HCEC 1CT (cell line): ENCODE data around the gene OR5K4.
A peak's percentile ranks its signal among the peaks of the same experiment; 100 is the strongest.

Experiments
- DNase-seq: peaks from one replicate; pipeline ENCODE4 v3.0.0-alpha.2; 2017

OR5K4 gene, protein sequence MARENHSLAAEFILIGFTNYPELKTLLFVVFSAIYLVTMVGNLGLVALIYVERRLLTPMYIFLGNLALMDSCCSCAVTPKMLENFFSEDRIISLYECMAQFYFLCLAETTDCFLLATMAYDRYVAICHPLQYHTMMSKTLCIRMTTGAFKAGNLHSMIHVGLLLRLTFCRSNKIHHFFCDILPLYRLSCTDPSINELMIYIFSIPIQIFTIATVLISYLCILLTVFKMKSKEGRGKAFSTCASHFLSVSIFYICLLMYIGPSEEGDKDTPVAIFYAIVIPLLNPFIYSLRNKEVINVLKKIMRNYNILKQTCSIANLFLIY

GRCh38 chr3:98353554-98353953 lies at the start of gene OR5K4:
TSS of gene OR5K4 (plus strand) at chr3:98353854. CDS start at chr3:98353854, 0 bp downstream.
- no peak for DNase-seq

DNA sequence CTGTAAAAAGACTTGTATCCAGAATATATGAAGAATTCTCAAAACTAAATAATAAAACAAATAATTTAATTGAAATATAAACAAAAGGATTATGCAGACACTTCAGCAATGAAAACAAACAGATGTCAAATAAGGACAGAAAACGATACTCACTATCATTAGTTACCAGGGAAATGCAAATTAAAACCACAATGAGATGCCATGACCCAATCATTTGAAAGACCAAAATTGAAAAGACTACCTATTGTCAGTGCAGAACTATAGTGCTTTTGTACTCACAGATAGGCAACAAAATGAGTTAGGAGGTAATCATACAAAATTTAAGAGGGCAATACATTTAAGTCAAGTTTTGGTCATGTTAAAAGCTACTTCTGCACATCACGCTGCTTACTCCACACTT lies 31.6 kb upstream of the OR5K4 start:
- no peak for DNase-seq

GRCh38 chr3:98322686-98323085 lies 31.0 kb upstream of the OR5K4 start:
- DNase-seq: no peak

DNA sequence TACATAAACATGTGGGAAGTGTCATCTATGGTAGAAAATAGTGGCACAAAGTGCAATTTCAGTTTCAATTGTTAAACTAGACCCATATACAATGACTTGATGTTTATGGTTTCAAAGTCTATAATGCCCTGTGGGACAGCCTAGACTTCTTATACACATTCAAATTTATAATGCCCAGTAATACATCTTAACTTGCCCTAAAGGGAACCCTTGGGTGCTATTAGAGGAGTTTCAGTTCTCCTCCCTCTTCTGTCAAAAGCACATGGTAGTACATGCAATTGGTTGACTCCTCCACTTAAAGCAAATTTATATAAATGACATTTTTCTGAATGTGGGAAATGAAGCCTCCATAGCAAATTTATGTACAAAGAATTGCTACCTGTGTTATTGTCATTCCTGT lies 30.2 kb upstream of the OR5K4 start:
- DNase-seq: no peak

- DNase-seq: no peak
These were observed 28.6 kb upstream of the OR5K4 start for GRCh38 chr3:98325055-98325454.

GRCh38 chr3:98326105-98326893 lies 27.4 kb upstream of the OR5K4 start:
- DNase-seq: no peak

DNA sequence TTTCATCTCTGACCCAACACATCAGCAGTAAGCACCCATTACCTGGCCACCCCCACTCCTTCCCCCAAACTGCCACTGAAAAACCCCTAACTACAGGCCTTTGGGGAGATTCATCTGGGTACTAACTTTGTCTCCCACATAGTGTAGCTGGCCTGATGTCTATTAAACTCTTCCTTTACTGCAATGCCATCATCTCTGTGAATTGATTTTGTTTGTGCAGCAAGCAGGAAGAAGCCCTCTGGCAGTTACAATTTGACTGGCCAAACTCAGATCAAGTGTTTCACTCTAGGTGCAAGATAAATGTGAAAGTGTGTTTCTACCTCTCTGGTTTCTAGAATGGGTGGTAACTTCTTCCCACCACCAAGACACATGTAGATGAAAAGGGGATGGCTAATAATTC lies 26.7 kb upstream of the OR5K4 start:
- DNase-seq: no peak

DNA sequence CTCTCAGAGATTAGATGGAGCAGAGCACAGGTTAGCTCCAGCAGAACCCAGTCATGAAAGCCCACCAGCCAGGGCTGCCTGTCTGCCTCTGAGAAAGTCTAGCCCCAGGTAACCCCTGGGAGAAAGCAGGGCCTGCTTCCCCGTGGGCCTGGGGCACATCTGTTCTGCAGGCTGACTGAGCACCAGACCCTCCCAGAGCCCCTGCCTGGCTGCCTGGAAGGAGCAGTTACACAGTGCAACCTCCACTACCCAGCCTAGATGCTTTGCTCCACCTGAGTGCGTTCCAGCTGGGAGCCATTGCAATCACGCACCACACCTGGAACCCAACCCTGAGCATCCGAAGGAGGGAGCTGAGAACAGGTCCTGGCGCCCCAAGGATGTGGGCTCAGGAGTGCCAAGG lies 24.7 kb upstream of the OR5K4 start:
- no peak for DNase-seq

DNA sequence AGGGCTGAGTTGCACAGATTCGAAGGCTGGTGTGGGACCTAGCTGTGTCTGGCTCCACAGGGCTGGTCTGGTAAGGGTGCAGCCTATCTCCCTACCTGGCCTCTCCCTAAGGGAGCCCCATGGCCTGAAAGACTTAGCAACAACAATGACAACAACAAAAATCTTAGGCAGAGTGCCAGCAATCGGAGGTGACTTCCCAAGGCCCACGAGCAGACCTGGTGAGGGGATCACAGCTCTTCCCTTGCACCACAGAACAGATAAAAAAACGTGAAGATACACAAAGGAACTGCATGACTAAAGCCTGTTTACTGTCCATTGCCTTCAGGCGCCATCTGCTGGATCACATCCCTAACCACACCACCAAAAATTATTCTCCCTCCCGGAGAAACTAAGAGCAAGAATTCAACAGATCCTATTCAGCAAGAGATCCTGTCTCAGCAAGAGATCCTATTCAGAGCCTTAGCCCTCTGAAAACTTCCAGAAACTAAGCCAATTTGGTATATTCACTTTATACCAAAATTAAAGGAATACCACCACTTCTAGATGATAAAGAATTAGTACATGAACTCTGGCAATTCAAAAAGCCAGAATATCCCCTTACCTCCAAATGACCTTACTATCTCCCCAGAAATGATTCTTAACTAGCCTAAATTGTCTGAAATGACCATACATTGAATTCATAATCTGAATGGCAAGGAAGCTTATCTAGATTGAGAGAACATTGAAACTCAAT lies 24.1 kb upstream of the OR5K4 start:
- DNase-seq: peak; percentile 39

GRCh38 chr3:98331329-98331728 lies 22.3 kb upstream of the OR5K4 start:
- DNase-seq: no peak

DNA sequence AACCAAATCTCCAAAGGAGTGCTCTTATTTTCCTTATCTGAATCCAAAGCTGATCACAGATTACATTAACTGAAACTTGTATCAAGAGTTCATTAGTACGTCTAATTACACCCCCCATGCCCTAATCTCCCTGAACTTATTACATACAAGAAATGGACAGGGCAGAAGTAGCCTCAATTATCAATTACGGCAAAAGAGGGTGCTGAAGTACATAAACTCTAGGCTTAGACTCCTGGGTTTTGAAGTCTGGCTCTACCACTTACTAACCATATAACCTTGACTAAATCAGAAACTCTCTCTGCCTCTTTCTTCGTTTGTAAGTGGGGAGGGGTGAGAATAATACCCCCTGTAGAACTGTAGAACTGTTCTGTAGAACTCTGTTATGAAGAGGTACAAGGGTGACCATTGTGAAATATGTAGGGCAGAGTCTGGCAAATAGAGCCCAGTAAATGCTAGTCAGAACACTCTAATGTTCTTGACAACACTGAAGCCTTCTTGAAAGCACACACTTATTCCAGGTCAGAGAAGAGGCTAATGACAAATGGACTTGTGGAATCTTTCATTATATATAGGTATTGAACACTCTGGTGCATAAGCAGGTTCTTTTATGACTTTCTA lies 19.6 kb upstream of the OR5K4 start:
- no peak for DNase-seq

GRCh38 chr3:98339031-98339430 lies 14.6 kb upstream of the OR5K4 start:
- DNase-seq: no peak

- DNase-seq: no peak
These were observed 11.9 kb upstream of the OR5K4 start for GRCh38 chr3:98341758-98342157.

GRCh38 chr3:98343647-98344507 lies 9.8 kb upstream of the OR5K4 start:
- peak; percentile 38 for DNase-seq

GRCh38 chr3:98350082-98350481 lies 3.6 kb upstream of the OR5K4 start:
- DNase-seq: no peak

GRCh38 chr3:98359250-98359649 lies 5.6 kb downstream of the OR5K4 start:
- DNase-seq: no peak

GRCh38 chr3:98359993-98360675 lies 6.5 kb downstream of the OR5K4 start:
- DNase-seq: peak; percentile 1

- DNase-seq: no peak
These were observed 7.0 kb downstream of the OR5K4 start for GRCh38 chr3:98360681-98361080.

DNA sequence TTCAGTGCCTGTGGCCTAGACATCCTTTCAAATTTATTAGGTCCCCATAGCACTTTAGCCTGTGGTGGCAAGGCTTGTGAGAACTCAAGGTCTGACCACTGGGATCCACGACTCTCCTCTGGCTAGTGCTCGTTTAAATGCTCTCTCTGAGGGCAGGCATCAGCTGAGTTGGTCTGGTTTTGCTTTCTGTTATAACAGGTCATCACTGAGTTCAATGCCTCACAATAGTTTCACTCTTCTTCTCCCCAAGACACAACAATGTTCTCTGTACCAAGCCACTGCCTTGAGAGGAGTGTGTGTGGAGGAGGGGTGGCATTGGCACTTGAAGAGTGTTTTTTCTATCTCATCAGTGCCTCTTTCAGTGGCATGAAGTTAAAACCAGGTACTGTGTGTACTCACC lies 7.6 kb downstream of the OR5K4 start:
- no peak for DNase-seq

- no peak for DNase-seq
These were observed 14.0 kb downstream of the OR5K4 start for GRCh38 chr3:98367464-98368246.

DNA sequence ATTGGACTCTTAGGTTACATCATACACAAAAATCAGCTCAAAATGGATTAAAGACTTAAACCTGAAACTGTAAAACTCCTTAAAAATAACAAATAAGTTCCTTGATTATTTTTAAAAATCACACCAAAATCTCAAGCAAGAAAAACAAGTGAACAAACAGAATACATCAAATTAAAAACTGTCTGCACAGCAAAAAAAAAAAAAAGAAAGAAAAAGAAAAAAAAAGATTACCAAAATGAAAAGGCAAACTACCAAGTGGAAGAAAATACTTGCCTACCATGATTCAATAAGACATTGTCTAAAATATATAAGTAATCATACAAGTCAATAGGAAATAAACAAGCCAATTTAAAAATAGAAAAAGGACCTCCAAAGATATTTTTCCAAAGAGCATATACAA lies 17.5 kb downstream of the OR5K4 start:
- DNase-seq: no peak
